Omental fat pad (tissue), 4 donors: ENCODE data around the gene NMRAL1. TPM values are rescaled to one million over a fixed set of nuclear protein-coding genes. Genes with fewer than 3 reads are reported as not detected.

Experiments used
- ATAC-seq: fragments of 150-250 bp; one replicate; pipeline ENCODE4 v1.9.1; 2016; ENCODE audit warnings: mild to moderate bottlenecking, moderate library complexity; ENCODE audit not compliant: low FRiP score
- DNase-seq: peaks from one replicate; pipeline ENCODE4 v3.0.0-alpha.2; 2019; ENCODE audit warnings: low spot score
- total RNA-seq, 4 donors: library from RNA; depleted of rRNA; stranded (reverse); fragments of >200 nt; gene quantifications; one replicate each; pipeline ENCODE4 v1.1.0, GENCODE V29; 2016
- TF ChIP-seq, protein P1 (sequence below), 3 donors: fragments of 450-650 bp; IDR thresholded peaks; one replicate each; pipeline ENCODE4 v1.5.1; 2016 to 2017; ENCODE audit warnings: antibody characterized with exemption in 3 of 3, mild to moderate bottlenecking in 3 of 3, moderate library complexity in 2 of 3

The NMRAL1 gene
- total RNA-seq, 4 donors from 2014 or later, result 27.9 to 56.8 (median 44.5) TPM

DNA sequence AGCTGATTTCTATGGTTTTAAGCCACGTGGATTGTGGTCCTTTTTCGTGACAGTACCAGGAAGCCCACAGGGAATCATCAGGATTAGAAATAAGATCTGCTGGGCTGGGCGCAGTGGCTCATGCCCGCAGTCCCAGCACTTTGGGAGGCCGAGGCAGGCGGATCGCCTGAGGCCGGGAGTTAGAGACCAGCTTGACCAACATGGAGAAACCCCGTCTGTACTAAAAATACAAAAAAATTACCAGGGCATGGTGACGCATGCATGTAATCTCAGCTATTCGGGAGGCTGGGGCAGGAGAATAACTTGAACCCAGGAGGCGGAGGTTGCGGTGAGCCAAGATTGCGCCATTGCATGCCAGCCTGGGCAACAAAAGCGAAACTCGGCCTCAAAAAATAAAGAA is 6.5 kb downstream of the NMRAL1 start:
- no peak for DNase-seq
- TF ChIP-seq, protein P1, sequence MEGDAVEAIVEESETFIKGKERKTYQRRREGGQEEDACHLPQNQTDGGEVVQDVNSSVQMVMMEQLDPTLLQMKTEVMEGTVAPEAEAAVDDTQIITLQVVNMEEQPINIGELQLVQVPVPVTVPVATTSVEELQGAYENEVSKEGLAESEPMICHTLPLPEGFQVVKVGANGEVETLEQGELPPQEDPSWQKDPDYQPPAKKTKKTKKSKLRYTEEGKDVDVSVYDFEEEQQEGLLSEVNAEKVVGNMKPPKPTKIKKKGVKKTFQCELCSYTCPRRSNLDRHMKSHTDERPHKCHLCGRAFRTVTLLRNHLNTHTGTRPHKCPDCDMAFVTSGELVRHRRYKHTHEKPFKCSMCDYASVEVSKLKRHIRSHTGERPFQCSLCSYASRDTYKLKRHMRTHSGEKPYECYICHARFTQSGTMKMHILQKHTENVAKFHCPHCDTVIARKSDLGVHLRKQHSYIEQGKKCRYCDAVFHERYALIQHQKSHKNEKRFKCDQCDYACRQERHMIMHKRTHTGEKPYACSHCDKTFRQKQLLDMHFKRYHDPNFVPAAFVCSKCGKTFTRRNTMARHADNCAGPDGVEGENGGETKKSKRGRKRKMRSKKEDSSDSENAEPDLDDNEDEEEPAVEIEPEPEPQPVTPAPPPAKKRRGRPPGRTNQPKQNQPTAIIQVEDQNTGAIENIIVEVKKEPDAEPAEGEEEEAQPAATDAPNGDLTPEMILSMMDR (IDR thresholded peaks at IDR 0.05), result no peak
- ATAC-seq, result no peak

DNA sequence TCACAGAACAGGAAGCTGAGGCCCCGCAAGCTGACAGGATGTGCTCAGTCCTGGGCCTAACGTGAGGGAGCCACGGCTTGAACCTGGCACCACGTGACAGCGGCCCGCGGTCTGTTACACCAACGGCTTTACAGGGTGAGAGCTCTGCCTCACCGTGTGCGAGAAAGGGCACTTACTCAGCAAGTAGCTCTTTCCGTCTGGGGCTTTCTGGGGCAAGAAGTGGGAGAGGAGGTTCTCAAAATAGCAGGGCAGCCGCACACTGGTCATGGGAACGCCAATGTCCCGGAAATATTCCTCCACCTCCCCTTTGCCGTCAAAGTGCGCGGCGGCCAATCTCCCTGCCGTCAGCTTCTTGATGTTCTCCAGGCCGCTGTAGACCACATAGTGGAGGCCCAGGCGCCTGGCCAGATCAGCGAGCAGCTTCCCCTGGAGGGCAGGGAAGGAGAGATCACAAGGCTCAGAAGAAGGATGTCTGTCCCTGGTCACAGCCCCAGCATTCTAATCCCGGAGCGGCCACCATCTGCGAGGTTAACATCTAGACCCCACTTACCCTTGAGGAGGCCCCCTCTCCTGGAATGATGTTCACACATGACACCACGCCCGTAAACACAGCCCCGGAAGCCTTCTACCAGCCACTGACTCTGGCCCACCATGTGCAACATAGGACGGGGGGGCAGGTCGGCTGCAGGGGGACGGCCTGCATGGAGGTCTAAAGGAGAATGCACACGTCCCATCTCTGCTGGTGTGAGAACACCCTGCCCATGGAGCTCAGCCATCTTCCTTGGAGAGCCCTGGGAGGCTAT is 8.2 kb downstream of the NMRAL1 start:
- DNase-seq (no peak), ATAC-seq (no peak)
- TF ChIP-seq, protein P1 (IDR thresholded peaks at IDR 0.05), result no peak

DNA sequence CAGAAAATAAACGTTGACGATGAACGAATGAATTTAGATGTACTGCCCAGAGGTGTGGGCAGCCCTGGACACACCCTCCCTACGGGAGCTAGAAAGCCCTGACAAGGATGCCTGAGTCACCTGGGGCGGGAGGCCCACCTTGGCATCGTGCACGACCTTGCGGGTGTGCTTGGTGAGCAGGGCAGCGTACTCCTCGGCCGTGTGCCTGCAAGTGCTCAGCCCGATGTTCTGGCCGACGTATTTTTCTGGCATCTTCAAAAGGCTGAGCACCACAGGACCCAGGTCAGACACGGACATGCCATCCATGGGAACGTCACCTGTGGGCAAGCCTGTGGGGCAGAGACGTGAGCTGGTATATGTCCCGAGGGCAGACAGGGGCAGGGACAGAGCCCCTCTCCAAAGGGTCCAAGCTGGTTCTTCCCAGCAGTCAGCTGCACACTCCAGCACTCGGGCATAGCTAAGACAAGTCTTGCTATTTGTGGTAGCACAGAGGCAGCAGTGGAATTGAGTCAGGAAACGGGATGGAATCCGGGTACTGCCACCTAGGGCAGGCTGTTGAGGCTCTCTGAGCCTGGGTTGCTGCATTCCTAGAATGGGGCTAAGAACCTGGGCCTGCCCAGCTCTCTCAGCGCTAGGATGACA is 10.8 kb downstream of the NMRAL1 start:
- no peak for DNase-seq
- no peak for ATAC-seq
- TF ChIP-seq, protein P1 (IDR thresholded peaks at IDR 0.05), result no peak

DNA sequence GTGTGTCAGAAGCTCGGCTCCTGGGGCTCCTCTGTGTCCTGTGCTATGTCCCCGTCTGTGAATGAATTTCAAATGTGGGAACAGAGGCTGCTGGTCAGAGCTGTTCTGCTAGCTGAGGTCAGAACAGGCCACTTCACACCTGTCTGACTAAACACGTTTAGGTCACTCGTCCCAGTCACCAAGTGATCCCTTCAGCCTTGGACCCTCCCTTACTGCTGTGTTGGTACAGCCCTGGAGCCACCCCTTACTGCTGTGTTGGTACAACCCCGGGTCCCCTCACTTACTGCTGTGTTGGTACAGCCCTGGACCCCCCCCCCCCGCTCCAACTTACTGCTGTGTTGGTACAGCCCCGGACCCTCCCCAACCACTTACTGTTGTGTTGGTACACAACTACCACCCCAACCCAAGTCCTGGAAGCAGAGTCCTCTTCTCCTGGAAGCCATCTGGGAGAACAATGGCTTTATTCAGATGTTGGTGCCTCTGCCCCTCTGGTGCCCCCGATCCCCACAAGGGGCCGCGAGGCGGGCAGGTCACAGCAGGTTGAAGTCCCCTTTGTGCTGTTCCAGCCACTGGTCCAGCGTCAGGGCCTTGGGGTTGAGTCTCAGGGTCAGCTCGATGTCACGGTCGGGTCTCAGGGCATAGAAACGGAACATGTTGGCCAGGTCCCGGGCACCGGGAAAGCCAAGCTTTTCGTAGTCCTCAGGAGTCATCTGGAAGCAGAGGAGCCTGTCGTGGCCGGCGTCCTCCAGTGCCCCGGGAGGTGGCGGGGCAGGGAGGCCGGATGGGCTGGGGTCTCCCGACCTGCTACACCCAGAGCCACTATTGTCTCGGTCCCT is 13.0 kb downstream of the NMRAL1 start:
- no peak for DNase-seq
- no peak for ATAC-seq
- TF ChIP-seq, protein P1 (IDR thresholded peaks at IDR 0.05), result no peak

GRCh38 chr16:4460936-4461249 is 13.5 kb downstream of the NMRAL1 start:
- ATAC-seq (no peak), DNase-seq (no peak)
- TF ChIP-seq, protein P1 (IDR thresholded peaks at IDR 0.05), result no peak

GRCh38 chr16:4455951-4456350 is 18.5 kb downstream of the NMRAL1 start:
- no peak for DNase-seq
- TF ChIP-seq, protein P1 (IDR thresholded peaks at IDR 0.05), result no peak
- ATAC-seq, result no peak
